ENCODE measurements around the gene SPPL3. TPM values are rescaled to one million over a fixed set of nuclear protein-coding genes. Genes with fewer than 3 reads are reported as not detected.

SPPL3 gene
- total RNA-seq, 1 experiment from 2014 or later, result 7.5 TPM

GRCh38 chr12:120718055-120718454, 186.1 kb downstream of the SPPL3 start:
- no peak for DNase-seq (ENCODE audit: low read depth, low spot score)
- in situ Hi-C loops (cut with HindIII; ENCODE audit: low pct_unique_long_range_greater_than_20kb, low sequenced_read_pairs), result no loop called here

- in situ Hi-C loops (cut with HindIII; ENCODE audit: low pct_unique_long_range_greater_than_20kb, low sequenced_read_pairs), result no loop called here
- peak; percentile 90 for DNase-seq (ENCODE audit: low read depth, low spot score)
Observed at GRCh38 chr12:120713861-120714482, 190.2 kb downstream of the SPPL3 start.

- in situ Hi-C loops (cut with HindIII; ENCODE audit: low pct_unique_long_range_greater_than_20kb, low sequenced_read_pairs), result no loop called here
- DNase-seq (ENCODE audit: low read depth, low spot score), result no peak
Observed at GRCh38 chr12:120712610-120713009, 191.5 kb downstream of the SPPL3 start.

Other genes starting within 250 kb of the SPPL3 start
- 150 and 156 TPM in 2 replicates for gene MLEC, start 217.2 kb downstream of the SPPL3 start, total RNA-seq (2014; rRNA removed; shearing (Covaris generic))
- gene UNC119B, start 193.9 kb downstream of the SPPL3 start, total RNA-seq (2014; rRNA removed; shearing (Covaris generic)), result 11.6 and 12.1 TPM in 2 replicates
- 10.5 and 11.2 TPM in 2 replicates for gene ACADS, start 178.5 kb downstream of the SPPL3 start, total RNA-seq (2014; rRNA removed; shearing (Covaris generic))
- gene HNF1A, start 74.2 kb upstream of the SPPL3 start, total RNA-seq (2014; rRNA removed; shearing (Covaris generic)), result not detected in 2 replicates
- 24.0 and 25.4 TPM in 2 replicates for gene C12orf43, start 112.1 kb upstream of the SPPL3 start, total RNA-seq (2014; rRNA removed; shearing (Covaris generic))
- 0.26 and 0.35 TPM in 2 replicates for gene OASL, start 134.9 kb upstream of the SPPL3 start, total RNA-seq (2014; rRNA removed; shearing (Covaris generic))
- 41.5 and 46.7 TPM in 2 replicates for gene P2RX7, start 228.5 kb upstream of the SPPL3 start, total RNA-seq (2014; rRNA removed; shearing (Covaris generic))

Data from SK-MEL-5 (cell line).